Activated naive CD4-positive, alpha-beta T cell treated with anti-CD3 and anti-CD28 coated beads, Interleukin-2, amount 10 ng/mL, durations not matched to agents 7 days and 5 days (primary cell): ENCODE measurements around the gene SYT14.
A peak's percentile ranks its signal among the peaks of the same experiment; 100 is the strongest.
"Not testable (repeated sequence)": the region's sequence is repeated elsewhere in the genome, so short reads cannot be mapped to it uniquely, and the experiment has no call there.

Experiments
- CTCF ChIA-PET: fragments of 350-600 bp; sonication (Branson Sonifier 250); formaldehyde crosslinking; loops from one replicate; lab custom pipeline; 2021; ENCODE audit warnings: antibody characterized with exemption; lab: Charles Lee
- DNase-seq: peaks from one replicate; pipeline ENCODE4 v3.0.0-alpha.2; 2020
- H3K27ac Mint-ChIP-seq: one replicate; pipeline ENCODE4 v1.8.0; 2021; ENCODE audit warnings: mild to moderate bottlenecking, moderate library complexity, mixed read lengths
- H3K27me3 Mint-ChIP-seq: one replicate; pipeline ENCODE4 v1.8.0; 2021; ENCODE audit warnings: mild to moderate bottlenecking, mixed read lengths
- H3K36me3 Mint-ChIP-seq: one replicate; pipeline ENCODE4 v1.8.0; 2021; ENCODE audit warnings: mixed read lengths
- H3K4me1 Mint-ChIP-seq: one replicate; pipeline ENCODE4 v1.8.0; 2021; ENCODE audit warnings: mixed read lengths
- H3K4me3 Mint-ChIP-seq: one replicate; pipeline ENCODE4 v1.8.0; 2021; ENCODE audit warnings: mild to moderate bottlenecking, moderate library complexity, mixed read lengths
- H3K9me3 Mint-ChIP-seq: one replicate; pipeline ENCODE4 v1.8.0; 2021; ENCODE audit warnings: mixed read lengths

SYT14 gene

DNA sequence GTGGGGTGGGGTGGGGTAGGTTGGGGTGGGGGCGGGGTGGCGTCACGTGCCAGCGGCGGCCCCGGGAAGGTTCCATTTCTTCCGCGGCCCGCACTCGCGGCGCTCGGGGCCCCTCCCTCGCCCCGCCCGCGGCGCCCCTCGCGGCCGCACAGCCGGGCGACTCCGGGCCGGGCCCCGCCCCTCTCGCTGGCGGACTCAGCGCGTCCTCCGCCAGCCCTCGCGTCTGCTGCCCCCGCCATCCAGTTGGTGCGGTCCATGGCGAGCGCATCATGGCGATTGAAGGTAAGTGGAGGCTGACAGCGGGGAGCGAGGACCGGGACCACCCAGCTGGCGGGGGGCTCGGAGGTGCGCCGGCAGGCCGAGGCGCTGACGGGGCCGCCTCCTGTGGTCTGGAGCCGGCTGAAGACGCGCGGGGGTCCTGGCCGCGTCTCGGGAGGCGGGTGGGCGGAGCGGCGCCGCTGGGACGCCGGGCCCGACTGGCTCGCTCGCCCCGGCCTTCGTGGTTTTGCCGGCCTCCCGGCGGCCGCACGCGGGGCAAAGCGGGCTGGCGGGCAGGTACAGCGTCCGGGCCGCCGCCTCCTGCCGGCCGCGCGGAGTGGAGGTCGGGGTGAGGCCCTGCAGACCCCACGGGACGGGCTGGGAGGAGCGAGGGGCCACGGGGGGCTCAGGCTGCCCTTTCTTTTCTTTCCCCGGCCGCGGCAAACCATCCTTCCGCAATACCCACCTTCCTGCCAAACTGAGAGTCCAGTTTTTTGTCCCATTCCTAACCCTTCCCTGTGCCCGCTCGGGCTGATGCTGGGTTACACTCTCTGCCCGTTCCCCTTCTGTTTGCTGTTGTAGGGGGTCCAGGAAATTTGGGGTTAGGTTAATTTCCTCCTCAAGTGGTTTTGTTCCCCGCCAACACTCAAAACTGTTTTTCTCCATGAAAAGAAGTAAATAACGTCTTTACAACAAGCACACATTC lies at the start of gene SYT14:
SYT14 (plus strand) TSS at position 222 of the 964 bp plus-strand sequence; CDS start at position 270, 48 bp downstream.
- peak within 1 kb of the TSS; percentile 65 for H3K4me3 Mint-ChIP-seq
- H3K27me3 Mint-ChIP-seq: peaks cover 24% of the 10 kb centered on the region
- CTCF ChIA-PET: interaction anchor here (1.1 kb wide), 1 partner anchor 239 kb away, joined by 3 read pairs; no protein-coding TSS in a partner anchor
- H3K4me1 Mint-ChIP-seq: peaks cover 14% of the 10 kb centered on the region
- H3K9me3 Mint-ChIP-seq: no peaks in the 10 kb centered on the region
- peaks cover 2% of the 10 kb centered on the region for H3K36me3 Mint-ChIP-seq
- no peak for DNase-seq
- H3K27ac Mint-ChIP-seq: no peak within 1 kb of the TSS

DNA sequence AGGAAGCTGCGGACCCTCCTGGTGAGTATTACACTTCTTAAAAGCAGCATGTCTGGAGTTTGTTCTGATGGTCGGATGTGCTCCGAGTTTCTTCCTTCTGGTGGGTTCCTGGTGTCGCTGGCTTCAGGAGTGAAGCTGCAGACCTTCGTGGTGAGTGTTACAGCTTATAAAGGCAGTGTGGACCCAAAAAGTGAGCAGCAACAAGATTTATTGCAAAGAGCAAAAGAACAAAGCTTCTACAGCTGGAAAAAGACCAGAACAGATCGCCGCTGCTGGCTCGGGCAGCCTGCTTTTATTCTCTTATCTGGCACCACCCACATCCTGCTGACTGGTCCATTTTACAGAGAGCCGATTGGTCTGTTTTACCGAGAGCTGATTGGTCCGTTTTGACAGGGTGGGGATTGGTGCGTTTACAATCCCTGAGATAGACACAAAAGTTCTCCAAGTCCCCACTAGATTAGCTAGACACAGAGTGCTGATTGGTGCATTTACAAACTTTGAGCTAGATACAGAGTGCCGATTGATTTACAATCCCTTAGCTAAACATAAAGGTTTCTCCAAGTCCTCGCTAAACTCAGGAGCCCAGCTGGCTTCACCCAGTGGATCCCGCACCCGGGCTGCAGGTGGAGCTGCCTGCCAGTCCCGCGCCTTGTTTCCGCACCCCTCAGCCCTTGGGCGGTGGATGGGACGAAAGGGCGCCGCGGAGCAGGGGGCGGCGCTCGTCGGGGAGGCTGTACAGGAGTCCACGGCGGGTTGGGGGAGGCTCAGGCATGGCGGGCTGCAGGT lies 49.5 kb upstream of the SYT14 start:
- H3K36me3 Mint-ChIP-seq, CTCF ChIA-PET, H3K4me1 Mint-ChIP-seq, H3K27ac Mint-ChIP-seq, H3K27me3 Mint-ChIP-seq, H3K9me3 Mint-ChIP-seq, H3K4me3 Mint-ChIP-seq, DNase-seq: not testable (repeated sequence)

- Mint-ChIP-seq H3K4me3 (no peak overlapping the region), H3K27ac (no peak overlapping the region), H3K36me3 (no peaks in the 10 kb centered on the region), H3K9me3 (no peaks in the 10 kb centered on the region), H3K4me1 (no peaks in the 10 kb centered on the region), H3K27me3 (peaks cover 11% of the 10 kb centered on the region)
- DNase-seq: no peak
- CTCF ChIA-PET: no interaction called here
Measured at GRCh38 chr1:209889077-209889418, 49.0 kb upstream of the SYT14 start.

DNA sequence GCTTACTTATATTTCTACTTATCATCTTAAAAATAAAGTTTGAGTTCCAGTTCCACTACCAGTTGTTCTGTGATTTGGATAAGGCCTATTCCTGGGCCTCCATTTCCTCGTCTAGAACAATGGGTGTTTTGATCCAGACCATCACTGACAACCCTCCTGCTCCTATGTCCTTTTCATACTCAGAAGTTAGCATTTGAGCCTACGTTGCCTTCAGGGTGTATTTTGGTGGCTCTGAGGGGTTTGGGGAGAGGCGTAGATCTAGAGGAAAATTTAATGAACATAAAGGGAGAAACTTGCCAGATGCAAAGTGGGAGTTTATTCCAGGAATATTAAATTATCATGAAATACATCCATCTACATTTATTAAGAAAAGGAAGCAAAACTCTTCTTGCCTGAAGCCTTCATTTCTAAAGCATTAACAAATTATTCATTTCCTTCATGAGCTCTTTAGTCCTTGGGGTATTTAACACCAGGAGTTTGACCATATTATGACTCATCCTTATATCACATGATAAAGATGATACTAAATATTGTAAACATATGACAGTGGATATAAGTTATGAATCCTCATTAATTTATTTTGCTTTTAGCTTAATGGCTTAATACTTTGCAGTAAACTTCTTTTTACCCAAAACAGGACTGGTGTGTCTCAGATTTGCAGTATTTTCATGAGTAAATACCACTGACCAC lies 47.2 kb upstream of the SYT14 start:
- Mint-ChIP-seq H3K27ac (no peak overlapping the region), H3K36me3 (no peaks in the 10 kb centered on the region), H3K4me3 (no peak overlapping the region), H3K9me3 (no peaks in the 10 kb centered on the region), H3K27me3 (peaks cover 8% of the 10 kb centered on the region), H3K4me1 (peaks cover 4% of the 10 kb centered on the region)
- CTCF ChIA-PET: interaction anchor here (1.4 kb wide), 1 partner anchor 9 kb away, joined by 4 read pairs; no protein-coding TSS in a partner anchor
- DNase-seq: no peak

- no peak for DNase-seq
- H3K36me3 Mint-ChIP-seq: no peaks in the 10 kb centered on the region
- peaks cover 9% of the 10 kb centered on the region for H3K4me1 Mint-ChIP-seq
- H3K27me3 Mint-ChIP-seq: peaks cover 5% of the 10 kb centered on the region
- no peak overlapping the region for H3K4me3 Mint-ChIP-seq
- H3K27ac Mint-ChIP-seq: no peak overlapping the region
- H3K9me3 Mint-ChIP-seq: no peaks in the 10 kb centered on the region
- CTCF ChIA-PET: no interaction called here
Measured at GRCh38 chr1:209893751-209894150, 44.3 kb upstream of the SYT14 start.

DNA sequence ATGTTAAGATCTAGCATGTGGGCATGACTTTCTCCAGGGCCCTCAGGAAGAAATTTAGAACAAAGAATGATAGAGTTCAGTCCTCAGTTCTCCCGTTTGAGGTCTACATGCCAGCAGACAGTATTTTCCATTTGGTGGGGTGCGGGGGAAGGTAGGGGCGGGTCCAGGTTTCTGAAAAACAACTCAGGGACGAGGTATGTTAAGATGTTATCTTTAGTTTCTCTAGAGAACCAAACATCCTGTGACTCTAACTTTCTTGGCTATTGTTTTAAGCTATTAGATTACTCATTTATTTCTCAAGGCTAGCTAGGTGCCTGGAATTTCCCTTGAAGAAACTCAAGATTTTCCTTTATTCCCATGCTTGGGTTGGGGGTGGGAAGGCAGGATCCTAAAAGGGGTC lies 42.3 kb upstream of the SYT14 start:
- Mint-ChIP-seq H3K4me1 (peaks cover 9% of the 10 kb centered on the region), H3K4me3 (no peak overlapping the region), H3K27ac (no peak overlapping the region), H3K27me3 (peaks cover 5% of the 10 kb centered on the region), H3K36me3 (no peaks in the 10 kb centered on the region), H3K9me3 (no peaks in the 10 kb centered on the region)
- no peak for DNase-seq
- CTCF ChIA-PET: no interaction called here

- CTCF ChIA-PET: interaction anchor here (1.1 kb wide), 1 partner anchor 16 kb away, joined by 3 read pairs; no protein-coding TSS in a partner anchor
Measured at GRCh38 chr1:209896346-209896745, 41.7 kb upstream of the SYT14 start.

GRCh38 chr1:209898271-209898670 lies 39.7 kb upstream of the SYT14 start:
- H3K4me1 Mint-ChIP-seq, H3K27me3 Mint-ChIP-seq, H3K9me3 Mint-ChIP-seq: not testable (repeated sequence)

More at GRCh38 chr1:209896346-209896745, 41.7 kb upstream of the SYT14 start:
- H3K9me3 Mint-ChIP-seq: no peaks in the 10 kb centered on the region
- H3K4me3 Mint-ChIP-seq: no peak overlapping the region
- H3K36me3 Mint-ChIP-seq: no peaks in the 10 kb centered on the region
- peaks cover 9% of the 10 kb centered on the region for H3K4me1 Mint-ChIP-seq
- no peak for DNase-seq
- peaks cover 5% of the 10 kb centered on the region for H3K27me3 Mint-ChIP-seq
- H3K27ac Mint-ChIP-seq: no peak overlapping the region

DNA sequence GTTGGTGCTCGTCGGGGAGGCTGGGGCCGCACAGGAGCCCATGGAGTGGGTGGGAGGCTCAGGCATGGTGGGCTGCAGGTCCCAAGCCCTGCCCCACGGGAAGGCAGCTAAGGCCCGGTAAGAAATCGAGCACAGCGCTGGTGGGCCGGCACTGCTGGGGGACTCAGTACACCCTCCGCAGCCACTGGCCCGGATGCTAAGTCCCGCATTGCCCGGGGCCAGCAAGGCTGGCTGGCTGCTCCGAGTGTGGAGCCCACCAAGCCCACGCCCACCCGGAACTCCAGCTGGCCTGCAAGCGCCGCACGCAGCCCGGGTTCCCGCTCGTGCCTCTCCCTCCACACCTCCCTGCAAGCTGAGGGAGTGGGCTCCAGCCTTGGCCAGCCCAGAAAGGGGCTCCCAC lies 39.2 kb upstream of the SYT14 start:
- CTCF ChIA-PET: interaction anchor here (1.7 kb wide), 1 partner anchor 14 kb away, joined by 3 read pairs; no protein-coding TSS in a partner anchor
- H3K9me3 Mint-ChIP-seq, H3K4me1 Mint-ChIP-seq, H3K27ac Mint-ChIP-seq, H3K27me3 Mint-ChIP-seq, H3K36me3 Mint-ChIP-seq, H3K4me3 Mint-ChIP-seq, DNase-seq: not testable (repeated sequence)

More at GRCh38 chr1:209898271-209898670, 39.7 kb upstream of the SYT14 start:
- peak overlapping the region; percentile 3 for H3K27ac Mint-ChIP-seq
- H3K36me3 Mint-ChIP-seq, DNase-seq, CTCF ChIA-PET, H3K4me3 Mint-ChIP-seq: not testable (repeated sequence)

DNA sequence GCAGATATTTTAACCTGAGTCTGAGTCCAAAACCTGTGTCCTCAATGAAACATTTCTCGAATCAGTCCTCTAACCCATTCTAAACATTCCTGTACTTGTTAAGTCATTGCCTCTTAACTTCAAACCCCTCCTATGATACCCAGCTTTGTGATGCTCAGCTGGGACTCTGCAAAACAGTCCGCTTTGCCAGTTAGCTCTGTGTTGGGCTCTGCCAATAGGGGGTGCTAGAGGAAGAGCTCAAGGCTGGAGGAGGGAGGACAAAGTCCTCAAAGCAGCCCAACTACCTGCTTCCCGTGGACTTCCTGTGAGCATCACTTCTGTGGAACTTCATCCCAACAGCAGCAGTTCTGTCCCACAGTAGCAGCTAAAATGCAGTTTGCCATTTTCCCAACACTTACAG lies 38.1 kb upstream of the SYT14 start:
- peaks cover 9% of the 10 kb centered on the region for H3K4me1 Mint-ChIP-seq
- H3K4me3 Mint-ChIP-seq: no peak overlapping the region
- H3K36me3 Mint-ChIP-seq: no peaks in the 10 kb centered on the region
- H3K9me3 Mint-ChIP-seq: no peaks in the 10 kb centered on the region
- no peak overlapping the region for H3K27ac Mint-ChIP-seq
- CTCF ChIA-PET: interaction anchor here (0.6 to 1.7 kb wide), 4 partner anchors 9 to 46 kb away, joined by 3 to 9 read pairs (median 4); no protein-coding TSS in a partner anchor
- peak; percentile 39 for DNase-seq
- no peaks in the 10 kb centered on the region for H3K27me3 Mint-ChIP-seq

- Mint-ChIP-seq H3K4me1 (peaks cover 5% of the 10 kb centered on the region), H3K27ac (no peak overlapping the region)
- CTCF ChIA-PET: interaction anchor here (0.7 kb wide), 1 partner anchor 77 kb away, joined by 3 read pairs; no protein-coding TSS in a partner anchor
Measured at GRCh38 chr1:209900734-209901133, 37.3 kb upstream of the SYT14 start.

DNA sequence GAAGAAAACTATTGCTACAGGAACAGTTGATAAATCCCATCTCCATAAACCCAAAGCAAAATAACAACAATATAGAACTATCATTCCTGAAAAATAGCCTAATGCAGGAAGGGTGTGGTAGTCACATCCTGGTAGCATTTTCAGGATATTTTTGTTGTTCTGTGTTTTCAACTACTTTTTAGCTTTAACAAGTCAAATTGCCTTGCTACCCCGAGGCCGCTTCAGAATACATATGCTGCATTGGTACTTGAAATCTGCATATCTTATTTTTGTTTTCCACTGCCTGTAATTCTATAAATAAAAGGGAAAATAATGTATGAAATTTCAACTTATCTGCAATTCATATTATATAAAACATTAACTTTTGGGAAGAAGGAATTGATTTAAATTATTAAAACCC lies 36.8 kb upstream of the SYT14 start:
- H3K27me3 Mint-ChIP-seq: no peaks in the 10 kb centered on the region

More at GRCh38 chr1:209900734-209901133, 37.3 kb upstream of the SYT14 start:
- no peaks in the 10 kb centered on the region for H3K27me3 Mint-ChIP-seq
- H3K36me3 Mint-ChIP-seq: no peaks in the 10 kb centered on the region
- no peak overlapping the region for H3K4me3 Mint-ChIP-seq
- no peak for DNase-seq
- H3K9me3 Mint-ChIP-seq: no peaks in the 10 kb centered on the region

GRCh38 chr1:209904774-209905173 lies 33.2 kb upstream of the SYT14 start:
- H3K27ac Mint-ChIP-seq, DNase-seq, H3K9me3 Mint-ChIP-seq, CTCF ChIA-PET, H3K4me3 Mint-ChIP-seq, H3K36me3 Mint-ChIP-seq, H3K27me3 Mint-ChIP-seq, H3K4me1 Mint-ChIP-seq: not testable (repeated sequence)

More for the DNA sequence above, 36.8 kb upstream of the SYT14 start:
- Mint-ChIP-seq H3K9me3 (no peaks in the 10 kb centered on the region), H3K4me1 (peaks cover under 1% of the 10 kb centered on the region), H3K36me3 (no peaks in the 10 kb centered on the region), H3K4me3 (no peak overlapping the region), H3K27ac (no peak overlapping the region)
- CTCF ChIA-PET: interaction anchor here (0.7 kb wide), 1 partner anchor 77 kb away, joined by 3 read pairs; no protein-coding TSS in a partner anchor
- DNase-seq: no peak
